ENCODE results near the gene SMS.

SMS gene

DNA sequence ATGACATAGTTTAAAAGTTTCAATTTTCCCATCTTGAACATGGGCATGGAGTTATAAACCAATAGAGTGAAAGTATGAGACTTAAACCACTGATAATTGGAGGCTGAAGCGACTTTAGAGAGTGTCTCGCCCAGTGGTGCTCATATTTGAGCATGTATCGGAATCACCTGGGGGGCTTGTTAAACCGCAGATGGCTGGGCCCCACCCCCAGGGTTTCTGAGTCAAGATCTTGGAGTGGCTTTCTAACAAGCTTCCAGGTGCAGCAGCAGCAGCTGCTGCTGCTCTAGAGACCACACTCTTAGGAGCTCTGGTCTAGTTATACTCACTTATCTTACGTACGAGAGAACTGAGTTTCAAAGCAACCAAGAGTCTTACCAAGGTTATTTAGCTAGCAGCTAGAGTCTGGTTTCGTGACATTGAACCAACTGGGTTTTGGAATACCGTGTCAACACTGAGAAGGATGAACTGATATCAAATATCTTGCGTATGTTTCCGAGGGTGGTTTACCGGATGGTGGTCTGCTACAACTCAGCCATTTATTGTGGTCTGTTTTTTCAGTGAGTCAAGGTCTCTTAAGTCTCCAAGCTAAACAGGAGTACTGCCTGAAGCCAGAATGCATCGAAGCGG is 97.5 kb downstream of the SMS start:
- in situ Hi-C loops (cut with HindIII; ENCODE audit: low pct_unique_long_range_greater_than_20kb, low sequenced_read_pairs) = no loop called here
- no peak for TF ChIP-seq JUND (IDR thresholded peaks at IDR 0.05; ENCODE audit: low read depth)
- no peak for DNase-seq (ENCODE audit: low read depth in 1 of 2, low spot score in 1 of 2)

DNA sequence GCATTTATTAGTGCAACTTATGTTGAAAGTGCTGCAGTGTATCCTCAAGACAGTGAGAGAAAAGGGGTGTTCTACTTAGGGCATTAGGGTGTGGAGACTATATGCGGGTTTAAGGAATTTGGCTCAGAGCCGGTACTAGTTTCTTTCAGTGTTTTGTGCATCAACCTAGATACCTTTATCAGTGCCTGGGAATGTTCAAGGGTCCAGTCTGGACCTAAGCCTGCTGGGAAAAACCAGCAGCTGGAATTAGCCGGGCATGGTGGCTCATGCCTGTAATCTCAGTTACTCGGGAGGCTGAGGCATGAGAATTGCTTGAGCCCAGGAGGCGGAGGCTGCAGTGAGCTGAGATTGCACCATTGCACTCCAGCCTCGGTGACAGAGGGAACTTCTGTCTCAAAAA is 99.0 kb downstream of the SMS start:
- TF ChIP-seq JUND (IDR thresholded peaks at IDR 0.05; ENCODE audit: low read depth) = no peak

DNA sequence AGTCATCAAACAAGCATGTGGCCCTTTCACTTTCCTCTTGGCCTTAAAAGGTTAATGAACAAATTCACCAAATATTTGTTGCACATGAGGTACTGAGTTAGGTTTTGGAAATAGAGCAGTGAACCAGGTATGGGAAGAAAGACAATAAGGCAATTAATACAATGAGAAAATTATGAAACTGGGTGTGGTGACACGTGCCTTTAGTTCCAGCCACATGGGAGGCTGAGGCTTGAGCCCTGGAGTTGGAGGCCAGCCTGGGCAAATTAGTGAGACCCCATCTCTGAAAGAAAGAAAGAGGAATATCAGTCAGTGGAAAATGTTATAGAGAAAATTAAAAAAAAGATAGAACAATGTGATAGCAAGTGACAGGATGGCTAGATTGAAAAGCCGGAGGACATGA is 99.7 kb downstream of the SMS start:
- in situ Hi-C loops (cut with HindIII; ENCODE audit: low pct_unique_long_range_greater_than_20kb, low sequenced_read_pairs) = no loop called here
- TF ChIP-seq JUND (IDR thresholded peaks at IDR 0.05; ENCODE audit: low read depth) = no peak
- no peak for DNase-seq (ENCODE audit: low read depth in 1 of 2, low spot score in 1 of 2)

More for the DNA sequence above, 99.0 kb downstream of the SMS start:
- DNase-seq (ENCODE audit: low read depth in 1 of 2, low spot score in 1 of 2) = no peak
- in situ Hi-C loops (cut with HindIII; ENCODE audit: low pct_unique_long_range_greater_than_20kb, low sequenced_read_pairs) = no loop called here

DNA sequence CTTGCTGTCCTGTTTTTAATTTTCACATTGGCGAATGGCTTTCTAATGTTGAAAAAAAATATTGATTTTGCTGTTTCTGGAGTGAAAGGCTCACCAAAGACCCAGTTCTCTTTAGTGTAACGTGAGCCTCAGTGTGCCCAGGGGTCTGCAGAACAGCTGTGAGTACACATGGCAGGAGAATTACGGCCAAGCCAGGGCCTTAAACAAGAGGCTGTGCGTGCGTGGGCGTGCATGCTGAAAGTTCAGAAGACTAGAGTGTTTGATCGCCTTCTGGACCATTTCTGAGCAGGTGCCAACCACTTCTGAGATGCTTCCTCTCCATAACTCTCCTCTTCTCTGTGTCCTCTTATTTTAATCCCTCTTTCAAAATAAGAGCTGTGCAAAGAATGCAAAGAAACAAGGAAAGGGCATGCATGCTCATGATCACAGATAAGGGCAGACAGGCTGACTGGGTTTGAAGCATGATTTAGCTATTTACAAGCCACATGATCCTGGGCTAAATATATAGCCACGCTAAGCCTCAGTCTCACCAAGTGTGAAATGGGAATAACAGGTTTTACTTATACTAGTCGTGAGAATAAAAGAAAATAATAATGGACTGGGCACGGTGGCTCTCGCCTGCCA is 101.5 kb downstream of the SMS start:
- no peak for TF ChIP-seq JUND (IDR thresholded peaks at IDR 0.05; ENCODE audit: low read depth)
- in situ Hi-C loops (cut with HindIII; ENCODE audit: low pct_unique_long_range_greater_than_20kb, low sequenced_read_pairs) = no loop called here

DNA sequence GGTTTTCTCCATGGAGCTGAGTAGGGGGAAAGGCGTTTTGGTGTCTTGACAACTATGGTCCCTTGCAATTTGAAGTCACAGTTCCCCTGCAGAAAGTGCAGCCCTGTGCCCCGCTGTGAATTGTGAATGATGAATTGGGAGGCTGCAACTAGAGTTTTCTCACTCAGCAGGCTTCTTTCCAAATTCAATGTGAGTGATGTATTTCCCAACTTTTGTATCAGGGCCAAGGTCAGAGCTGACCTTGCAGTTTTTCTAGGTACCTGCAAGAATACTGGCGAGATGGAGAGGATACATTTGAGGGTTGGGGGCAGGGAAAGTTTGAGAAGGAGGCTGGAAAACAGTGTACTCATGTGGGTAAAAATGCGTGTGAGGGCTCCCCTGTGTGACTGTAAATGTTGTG is 103.4 kb downstream of the SMS start:
- in situ Hi-C loops (cut with HindIII; ENCODE audit: low pct_unique_long_range_greater_than_20kb, low sequenced_read_pairs) = no loop called here
- DNase-seq (ENCODE audit: low read depth in 1 of 2, low spot score in 1 of 2) = no peak
- no peak for TF ChIP-seq JUND (IDR thresholded peaks at IDR 0.05; ENCODE audit: low read depth)

More for the DNA sequence above, 101.5 kb downstream of the SMS start:
- DNase-seq (ENCODE audit: low read depth in 1 of 2, low spot score in 1 of 2) = no peak
